ENCODE measurements around the gene SLITRK1. TPM values are rescaled to one million over a fixed set of nuclear protein-coding genes. Genes with fewer than 3 reads are reported as not detected.

SLITRK1 gene, protein sequence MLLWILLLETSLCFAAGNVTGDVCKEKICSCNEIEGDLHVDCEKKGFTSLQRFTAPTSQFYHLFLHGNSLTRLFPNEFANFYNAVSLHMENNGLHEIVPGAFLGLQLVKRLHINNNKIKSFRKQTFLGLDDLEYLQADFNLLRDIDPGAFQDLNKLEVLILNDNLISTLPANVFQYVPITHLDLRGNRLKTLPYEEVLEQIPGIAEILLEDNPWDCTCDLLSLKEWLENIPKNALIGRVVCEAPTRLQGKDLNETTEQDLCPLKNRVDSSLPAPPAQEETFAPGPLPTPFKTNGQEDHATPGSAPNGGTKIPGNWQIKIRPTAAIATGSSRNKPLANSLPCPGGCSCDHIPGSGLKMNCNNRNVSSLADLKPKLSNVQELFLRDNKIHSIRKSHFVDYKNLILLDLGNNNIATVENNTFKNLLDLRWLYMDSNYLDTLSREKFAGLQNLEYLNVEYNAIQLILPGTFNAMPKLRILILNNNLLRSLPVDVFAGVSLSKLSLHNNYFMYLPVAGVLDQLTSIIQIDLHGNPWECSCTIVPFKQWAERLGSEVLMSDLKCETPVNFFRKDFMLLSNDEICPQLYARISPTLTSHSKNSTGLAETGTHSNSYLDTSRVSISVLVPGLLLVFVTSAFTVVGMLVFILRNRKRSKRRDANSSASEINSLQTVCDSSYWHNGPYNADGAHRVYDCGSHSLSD
- total RNA-seq (2022; extraction: Qiagen RNA extraction): not detected in 5 replicates

GRCh38 chr13:83881917-83882605 lies at the start of gene SLITRK1:
SLITRK1 (minus strand) TSS chr13:83882474; CDS start chr13:83881507, 967 bp downstream.

